HG03103 (cell line): ENCODE measurements around the gene ABCC8.

Source experiments
- ATAC-seq: cut with Tn5 transposase; IDR thresholded peaks from one replicate; pipeline ENCODE4 v1.9.1; 2021; ENCODE audit warnings: low read depth; ENCODE audit not compliant: unreplicated experiment

ABCC8 gene

DNA sequence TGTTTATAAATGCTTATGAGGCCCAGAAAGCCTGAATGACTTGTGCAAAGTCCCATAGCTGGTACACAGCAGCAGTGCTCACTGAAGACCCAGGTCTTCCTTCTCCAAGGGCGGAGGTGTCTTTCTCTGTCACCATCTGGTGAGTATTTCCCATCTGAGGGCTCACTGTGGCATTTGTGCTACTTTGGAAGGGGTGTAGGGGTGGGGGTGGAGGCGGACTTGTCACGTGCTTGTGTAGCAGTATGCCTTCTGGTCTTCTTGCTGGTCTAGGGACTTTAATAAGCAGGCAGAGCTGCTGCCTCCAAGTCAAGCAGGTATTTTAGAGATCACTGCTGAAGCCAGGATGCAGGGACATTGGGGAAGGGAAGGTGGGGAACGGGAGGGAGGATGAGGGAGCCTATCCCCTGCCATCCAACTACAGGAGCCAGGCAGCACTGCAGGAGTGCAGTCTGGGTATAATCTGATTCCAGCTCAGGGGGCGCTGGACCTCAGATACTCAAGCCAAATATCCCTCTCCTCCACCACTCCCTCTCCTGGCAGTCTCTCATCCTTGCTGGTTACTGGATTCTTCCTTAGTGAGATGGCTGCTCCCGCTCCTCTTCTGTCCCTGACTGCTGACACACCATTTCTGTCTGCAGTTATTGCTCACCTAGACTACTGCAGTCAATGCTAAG, 3.4 kb downstream of the ABCC8 start:
- no peak for ATAC-seq

DNA sequence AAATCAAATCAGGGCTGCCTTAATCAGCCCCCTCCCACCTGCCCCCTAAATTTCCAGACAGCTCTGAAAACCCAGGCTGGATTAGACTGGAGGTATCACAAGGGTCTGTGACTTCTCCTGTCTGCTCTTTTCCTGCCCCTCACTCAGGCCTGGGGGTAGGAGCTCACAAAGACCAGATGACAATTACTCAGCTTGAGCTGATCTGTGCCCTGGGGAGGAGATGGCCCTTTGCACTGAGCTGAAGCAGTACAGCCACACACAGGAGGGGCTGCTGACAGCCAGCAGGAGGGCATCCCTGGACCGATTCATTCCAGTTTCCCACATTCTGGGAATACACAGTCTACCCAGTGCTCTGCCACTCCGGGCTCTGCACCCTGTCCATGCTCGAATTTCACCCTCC, 4.2 kb downstream of the ABCC8 start:
- ATAC-seq = no peak

DNA sequence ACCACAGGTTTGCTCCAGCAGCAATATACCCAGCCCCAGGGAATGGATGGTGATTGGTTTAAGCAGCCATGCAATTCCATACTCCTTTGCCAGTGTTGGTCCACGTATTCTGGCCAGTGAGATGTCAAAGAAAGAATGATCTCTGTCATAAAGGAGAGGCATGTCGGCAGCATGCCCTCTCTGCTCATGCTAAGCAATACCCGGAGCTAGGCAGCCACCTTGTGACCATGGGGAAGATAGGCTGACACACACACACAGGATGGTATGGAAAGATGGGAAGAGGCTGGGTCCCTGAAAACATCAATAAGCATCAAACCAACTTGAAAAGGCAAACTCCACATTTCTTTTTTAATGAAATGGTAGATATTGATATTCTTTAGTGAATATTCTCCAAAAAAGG, 5.1 kb downstream of the ABCC8 start:
- ATAC-seq = no peak

DNA sequence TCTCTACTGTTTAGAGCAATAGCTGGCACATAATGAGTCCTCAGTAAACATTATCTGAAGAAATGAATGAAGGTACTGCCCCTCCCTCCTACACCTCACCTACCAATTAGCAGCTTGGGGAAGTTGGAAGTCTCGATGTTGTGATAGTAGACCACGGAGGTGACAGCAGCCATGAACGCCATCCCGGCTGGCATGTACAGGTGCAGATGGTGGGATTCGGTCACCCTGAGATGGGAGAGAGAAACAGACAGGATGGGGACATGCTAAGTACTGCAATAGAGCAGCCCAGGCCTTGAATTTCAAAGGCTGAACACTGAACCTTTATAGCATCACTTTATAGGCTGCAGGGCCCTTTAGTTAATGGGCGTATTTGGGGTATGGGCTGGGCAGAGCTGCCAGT, 6.6 kb downstream of the ABCC8 start:
- no peak for ATAC-seq

DNA sequence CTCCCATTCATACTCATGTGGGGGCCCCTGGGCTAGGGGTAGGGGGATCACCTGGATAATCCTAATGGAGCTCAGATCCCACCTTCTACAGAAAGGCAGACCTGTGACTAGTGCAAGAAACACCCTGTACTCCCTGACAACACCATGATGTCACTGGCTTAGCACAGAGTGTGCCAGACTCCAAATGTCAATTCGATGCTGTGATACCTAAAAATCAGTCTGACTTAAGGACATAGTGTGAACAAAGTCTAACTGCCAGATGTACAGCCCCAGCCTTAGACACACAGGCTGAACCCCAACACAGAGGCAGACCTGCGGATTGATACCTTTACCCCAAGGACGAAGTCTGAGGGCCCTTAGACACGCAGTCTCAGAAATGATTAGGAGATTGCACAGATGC, 8.5 kb downstream of the ABCC8 start:
- no peak for ATAC-seq

DNA sequence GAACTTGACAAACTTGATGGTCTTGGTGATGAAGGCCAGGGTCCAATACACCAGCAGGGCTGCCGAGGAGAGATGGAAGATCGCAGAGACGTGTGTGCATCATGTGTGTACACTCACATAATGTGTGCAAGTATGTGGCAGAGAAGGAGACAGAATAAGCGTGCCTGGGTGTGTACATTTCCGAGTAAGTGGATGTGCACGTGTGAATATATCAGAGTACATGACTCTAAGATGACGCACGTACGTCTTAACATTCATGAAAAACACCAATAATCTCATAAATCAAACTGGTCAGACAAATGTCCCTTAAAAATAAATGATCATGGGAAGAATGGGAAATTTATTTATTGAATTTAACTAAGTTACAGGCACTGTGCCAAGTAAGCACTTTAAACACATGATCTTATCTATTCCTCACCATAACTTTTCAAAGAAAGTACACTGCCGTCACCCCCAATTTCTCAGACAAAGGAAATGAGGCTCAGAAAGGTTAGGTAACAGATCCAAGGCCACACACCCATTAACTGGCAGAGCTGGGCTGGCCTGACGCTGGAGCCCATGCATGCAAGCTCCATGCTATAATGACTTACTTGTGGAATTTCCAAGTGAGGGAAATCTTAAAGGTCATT, 13.0 kb downstream of the ABCC8 start:
- ATAC-seq = no peak

DNA sequence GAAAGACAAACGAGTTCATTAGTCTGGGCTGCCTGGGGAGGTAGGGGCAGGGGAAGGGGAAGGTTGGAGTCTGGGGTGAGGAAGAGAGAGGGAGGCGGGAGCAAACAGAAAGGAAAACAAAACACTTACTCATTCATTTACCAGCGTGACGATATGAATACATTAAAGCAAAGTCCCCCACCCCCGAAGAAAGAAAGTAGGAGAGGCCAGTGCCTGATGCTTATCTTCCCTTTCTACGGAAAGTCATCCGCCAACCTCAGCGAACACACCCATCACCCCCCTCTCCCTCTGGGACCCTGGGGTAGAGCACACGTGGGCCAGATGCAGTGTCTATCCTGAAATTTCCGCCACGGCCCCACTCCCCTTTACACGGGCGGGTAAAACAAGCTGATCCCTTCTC, 13.7 kb downstream of the ABCC8 start:
- ATAC-seq = no peak

DNA sequence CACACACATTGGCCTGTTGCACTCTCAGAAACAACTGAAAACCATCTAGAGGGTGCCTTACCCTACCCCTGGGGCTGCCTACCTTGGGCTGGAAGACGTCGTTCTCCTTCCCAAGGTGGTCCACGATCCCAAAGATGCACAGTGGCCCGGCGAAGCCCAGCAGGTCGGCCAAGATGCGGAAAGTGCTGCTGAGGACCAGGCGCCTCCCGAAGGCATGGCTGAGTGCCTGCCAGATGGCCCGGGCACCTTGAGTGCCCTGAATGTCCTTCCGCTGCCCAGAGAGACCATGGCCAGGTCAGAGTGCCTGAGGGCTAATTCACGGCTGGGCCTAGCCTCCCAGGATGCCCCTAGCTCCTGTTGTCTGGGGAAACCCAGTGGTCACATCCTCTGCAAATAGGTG, 16.2 kb downstream of the ABCC8 start:
- no peak for ATAC-seq

DNA sequence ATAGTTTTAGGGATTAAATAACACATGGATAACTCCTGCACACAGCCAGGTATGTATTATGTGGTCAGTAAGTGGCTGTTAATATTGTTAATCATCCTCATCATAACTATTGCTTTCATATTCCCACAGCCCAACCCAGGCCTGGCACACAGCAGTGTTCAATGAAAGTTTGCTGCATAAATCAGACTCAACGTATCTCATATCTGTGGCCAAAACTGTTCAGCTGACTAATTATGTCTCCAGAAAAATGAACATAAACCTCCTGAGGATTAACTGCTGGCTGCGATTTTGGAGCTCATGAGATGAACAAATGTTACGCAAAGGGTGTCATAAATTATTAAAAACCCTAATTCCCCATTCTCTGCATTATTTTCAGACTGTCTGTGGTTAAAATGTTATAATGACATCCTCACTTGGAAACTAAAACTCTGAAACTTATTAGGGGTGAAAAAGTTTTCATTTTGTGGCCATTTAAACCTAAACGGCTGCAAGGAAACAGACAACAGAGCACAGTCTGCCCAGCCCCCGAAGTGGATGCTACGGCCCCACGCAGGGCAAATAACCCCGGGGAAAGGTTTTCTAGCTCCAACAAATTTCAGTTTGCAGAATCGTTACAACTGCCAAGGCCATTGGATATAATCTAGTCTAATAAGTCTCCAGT, 17.3 kb downstream of the ABCC8 start:
- no peak for ATAC-seq

DNA sequence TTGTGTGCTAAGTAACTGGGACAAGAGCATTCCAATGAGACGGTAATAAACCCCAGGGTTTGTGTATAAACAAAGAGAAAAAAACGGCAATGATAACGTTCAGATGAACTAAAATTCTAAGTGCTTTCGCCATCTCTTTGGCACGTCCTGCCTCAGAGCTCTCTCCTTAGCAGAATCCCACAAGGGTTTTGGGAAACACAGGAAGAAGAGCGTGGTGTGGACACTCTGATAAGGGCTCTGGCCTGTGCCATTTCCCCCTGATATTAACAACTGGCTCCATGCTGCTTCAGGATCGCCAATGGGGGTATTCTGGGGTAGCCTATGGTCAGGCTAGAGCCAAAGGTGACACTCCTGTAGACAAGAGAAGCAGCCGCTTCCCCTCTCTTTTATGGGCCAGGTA, 18.4 kb downstream of the ABCC8 start:
- ATAC-seq = no peak

DNA sequence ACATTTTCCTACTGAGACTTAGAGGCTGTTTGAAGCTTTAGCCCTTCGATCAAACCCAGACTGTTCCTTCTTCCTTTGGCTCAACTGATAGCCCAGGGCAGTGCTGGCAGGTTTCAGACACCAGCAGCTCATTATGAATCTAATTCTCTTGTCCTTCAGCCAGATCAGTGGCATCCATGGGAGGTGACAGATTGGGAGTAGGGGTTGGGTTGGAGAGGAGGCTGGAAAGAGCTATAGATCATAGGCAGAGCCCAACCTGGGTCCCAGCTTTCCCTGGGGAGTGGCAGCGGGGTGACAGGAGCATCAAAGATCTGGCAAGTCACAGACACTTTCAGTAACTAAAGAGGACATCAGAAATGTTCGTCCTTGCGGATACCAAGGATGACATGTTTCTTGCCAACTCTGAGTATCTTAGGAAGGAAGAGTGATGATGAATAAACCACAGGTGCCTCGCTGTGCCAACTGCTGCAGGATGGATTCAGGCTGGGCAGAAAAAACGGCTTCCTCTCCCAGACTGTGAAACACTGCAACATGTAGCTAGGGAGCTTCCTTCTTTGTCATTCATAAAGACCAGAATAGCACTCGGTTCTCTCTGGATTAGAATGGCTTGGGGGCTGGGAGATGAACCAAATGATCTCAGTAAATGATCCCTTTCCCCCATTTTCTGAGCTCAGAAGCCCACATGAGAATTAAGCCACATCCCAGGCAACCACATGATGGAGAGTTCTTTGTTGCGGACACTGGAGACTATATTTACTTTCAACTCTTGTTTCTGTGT, 19.1 kb downstream of the ABCC8 start:
- no peak for ATAC-seq

DNA sequence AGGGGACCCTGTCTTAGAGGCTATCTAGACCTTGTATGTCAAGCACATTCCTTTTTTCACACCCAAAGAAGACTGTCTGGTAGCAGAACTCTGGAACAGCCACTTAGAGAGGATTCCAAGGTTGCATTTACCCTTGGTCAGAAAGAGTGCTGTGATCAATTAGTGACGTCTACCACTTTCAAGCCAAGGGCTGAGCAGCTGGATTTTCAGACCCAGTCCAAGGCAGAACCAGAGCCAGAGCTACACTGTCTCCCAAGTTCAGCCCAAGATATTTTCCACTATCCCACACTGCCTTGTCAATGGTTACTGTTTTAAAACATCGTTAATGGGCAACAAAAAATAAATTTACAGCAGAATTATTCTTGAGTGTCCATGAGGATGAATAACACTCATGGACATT, 24.0 kb downstream of the ABCC8 start:
- no peak for ATAC-seq

DNA sequence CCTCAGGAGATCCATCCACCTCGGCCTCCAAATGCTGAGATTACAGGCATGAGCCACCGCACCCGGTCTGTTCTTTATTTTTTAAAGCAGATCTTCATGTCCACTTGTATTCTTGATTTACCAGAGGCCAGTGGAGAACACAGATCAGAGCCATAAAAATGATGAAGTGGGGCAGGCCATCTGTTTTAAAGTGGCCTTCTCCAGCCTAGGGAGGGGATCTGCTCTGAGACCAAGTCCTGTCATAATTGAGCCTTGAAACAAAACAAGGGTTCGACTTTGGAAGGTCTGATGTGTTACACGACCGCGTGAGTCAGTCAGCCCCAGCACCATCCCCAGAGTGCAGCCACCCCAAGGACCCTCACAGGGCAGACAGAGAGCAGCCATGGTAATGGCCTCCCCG, 27.5 kb downstream of the ABCC8 start:
- ATAC-seq = no peak

DNA sequence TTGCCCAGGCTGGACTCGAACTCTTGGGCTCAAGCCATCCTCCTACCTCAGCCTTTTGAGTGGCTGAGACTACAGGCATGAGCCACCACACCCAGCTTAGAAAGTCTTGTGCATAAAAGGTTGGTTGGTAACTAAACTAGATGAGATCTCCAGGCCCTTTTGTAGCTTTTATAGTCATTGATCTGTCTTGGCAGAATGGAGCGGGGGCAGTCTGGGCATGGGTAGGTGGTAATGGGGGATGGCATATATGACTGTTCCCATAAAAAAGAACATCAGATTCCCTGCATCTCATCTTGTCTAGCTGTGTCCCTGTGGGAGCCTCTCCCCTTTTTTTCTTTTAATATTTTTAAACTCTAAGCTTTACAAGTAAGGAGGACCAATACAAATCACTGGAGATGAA, 30.2 kb downstream of the ABCC8 start:
- no peak for ATAC-seq

DNA sequence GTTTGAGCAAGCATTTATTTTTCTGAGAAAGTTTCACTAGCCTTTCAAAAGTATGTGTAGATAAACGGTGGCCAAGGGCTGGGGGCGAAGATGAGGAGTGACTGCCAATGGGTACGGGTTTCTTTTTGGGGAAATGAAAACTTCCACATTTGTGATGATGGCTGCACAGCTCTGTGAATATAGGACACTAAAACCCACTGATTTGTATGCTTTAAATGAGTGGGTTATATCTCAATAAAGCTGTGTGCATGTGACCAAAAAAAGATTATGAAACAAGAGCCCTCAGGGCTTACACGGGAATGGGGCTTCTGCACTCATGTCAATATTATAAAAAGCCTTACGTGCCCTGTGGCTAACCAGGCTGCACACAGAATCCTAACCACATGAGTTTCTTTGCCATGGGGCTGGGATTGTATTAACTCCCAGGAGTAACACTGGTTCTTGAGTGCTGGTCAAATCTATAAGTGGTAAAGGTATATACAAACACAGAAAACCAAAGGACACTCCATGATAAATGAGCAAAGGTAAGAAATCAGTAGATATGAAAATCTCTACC, 31.3 kb downstream of the ABCC8 start:
- ATAC-seq = no peak

DNA sequence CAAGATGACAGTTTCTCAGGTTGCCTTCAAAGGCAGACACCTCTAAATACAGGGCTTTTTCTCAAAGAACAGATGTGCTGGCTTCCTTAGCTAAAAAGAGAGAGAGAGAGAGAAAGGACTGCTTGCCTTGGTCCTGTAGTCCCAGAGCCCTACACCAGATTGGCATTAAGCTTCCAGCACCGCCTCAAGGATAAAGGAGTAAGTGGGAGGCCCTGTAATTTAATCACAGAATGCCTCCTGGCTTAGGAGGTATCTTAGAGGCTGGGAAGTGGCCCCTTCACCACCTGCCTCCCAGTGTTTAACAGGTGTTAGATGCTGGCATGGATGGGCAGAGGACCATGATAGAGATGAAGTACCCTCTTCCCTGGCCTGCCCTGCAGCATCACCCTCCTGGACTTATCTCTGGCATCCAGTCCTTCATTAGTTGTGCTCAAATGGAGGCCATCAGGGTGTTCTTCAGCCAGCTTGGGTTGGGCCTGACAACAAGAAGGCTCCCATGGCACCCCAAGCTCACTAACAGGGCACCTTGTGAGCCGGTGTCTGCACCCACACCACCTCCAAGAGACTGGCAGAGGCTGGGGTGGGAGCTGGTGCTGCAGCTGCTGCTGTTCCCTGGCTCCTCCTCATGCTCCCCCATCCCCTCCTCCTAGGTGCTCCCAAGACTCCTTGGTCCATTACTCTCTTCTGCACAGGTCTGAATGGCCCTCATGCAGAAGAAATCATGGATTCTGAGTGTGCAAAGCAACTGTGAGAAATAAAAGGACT, 32.5 kb downstream of the ABCC8 start:
- ATAC-seq = no peak

DNA sequence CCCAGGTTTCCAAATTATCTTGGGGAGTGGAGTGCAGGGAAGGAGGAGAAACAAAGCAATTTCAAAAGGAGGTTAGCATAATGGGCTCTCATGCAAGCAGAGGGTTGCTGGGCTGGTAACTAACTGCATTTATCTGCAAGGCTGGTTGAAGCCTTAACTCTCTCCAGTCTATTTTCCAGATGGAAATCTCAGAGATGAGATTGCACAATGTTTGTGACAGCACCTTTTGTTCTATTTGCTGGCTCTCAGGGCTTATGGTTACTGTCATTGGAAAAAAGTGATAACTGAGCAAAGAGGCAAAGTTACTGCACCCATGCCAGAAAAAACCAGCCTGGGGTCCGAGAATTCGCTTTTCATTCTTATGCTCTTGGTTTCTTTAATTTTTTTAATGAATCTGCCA, 33.2 kb downstream of the ABCC8 start:
- ATAC-seq = no peak

DNA sequence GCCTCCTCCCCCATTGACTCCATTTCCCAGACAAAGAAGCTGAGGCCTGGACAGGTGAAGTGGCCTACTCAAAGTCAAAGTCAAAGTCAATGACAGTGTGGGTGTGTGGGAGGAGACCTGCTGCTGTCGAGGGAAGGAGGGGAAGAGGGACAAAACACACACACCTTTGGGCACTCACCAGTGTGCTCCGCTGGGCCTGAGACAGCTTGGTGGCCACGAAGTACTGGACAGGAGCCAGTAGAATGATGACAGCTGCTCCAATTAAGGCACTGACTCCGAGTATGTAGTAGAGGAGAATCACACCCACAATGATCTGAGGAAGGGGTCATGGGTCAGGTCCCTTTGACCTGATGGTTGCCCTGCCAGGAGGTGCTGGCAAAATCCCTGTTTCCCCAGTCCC, 33.6 kb downstream of the ABCC8 start:
- no peak for ATAC-seq

DNA sequence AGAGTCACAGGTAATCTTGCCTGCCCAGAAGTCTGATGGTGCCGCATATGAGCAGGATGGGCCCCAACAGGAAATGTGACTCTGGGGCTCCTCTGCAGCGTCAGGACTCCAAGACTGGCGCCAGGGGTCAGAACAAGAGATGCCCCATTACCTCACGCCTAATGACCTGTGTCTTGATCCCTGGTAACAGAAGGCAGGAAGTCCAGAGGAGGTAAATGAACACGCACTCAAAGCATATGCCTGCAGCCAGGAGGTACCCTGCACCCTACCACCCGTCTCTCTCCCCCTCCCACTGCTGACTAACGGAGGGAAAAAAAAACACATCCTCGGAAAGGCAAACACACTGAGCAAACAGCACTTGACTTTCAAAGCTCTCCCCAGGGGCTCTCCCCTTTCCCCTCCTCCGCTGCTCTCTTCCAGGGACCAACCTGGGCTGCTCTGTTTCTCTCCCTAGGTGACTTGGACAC, 37.3 kb downstream of the ABCC8 start:
- no peak for ATAC-seq

DNA sequence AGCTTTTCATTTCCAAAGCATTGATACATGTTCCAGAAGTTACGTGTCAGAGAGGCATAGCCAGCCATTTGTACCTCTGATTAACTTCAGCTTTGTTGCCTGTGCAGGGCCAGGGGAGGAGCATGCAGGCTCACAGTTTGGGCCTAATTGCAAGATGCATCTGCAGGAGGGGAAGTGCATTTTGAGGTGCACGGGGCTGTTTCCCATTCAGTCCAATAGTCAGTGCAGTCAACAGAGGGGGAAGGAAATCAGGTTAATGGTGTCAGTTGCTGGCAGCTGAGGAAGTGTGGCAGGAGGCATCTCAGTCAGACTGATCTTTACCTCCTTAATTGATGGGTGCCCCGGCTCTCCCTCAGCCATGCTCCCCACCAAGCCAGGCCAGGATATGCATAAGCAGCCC, 39.3 kb downstream of the ABCC8 start:
- ATAC-seq = no peak
